Activated CD8-positive, alpha-beta T cell treated with anti-CD3 and anti-CD28 coated beads for 36 hours (primary cell): ENCODE results near the gene SARS1. TPM values are rescaled to one million over a fixed set of nuclear protein-coding genes. Genes with fewer than 3 reads are reported as not detected.
A peak's percentile ranks its signal among the peaks of the same experiment; 100 is the strongest.

ENCODE experiments used
- ATAC-seq: fragments of 200-7000 bp; cut with Tn5 transposase; one replicate; pipeline ENCODE4 v1.10.0; 2021; ENCODE audit warnings: mild to moderate bottlenecking, moderate library complexity
- CTCF ChIA-PET: fragments of 350-600 bp; sonication (Branson Sonifier 250); formaldehyde crosslinking; loops from one replicate; lab custom pipeline; 2021; ENCODE audit warnings: antibody characterized with exemption; lab: Charles Lee
- POLR2A ChIA-PET: fragments of 350-600 bp; sonication (Branson Sonifier 250); formaldehyde crosslinking; loops from one replicate; lab custom pipeline; 2021; ENCODE audit warnings: antibody characterized with exemption; lab: Charles Lee
- DNase-seq: peaks from one replicate; pipeline ENCODE4 v3.0.0-alpha.2; 2020
- H3K27ac Mint-ChIP-seq: one replicate; pipeline ENCODE4 v1.8.0; 2021; ENCODE audit warnings: mild to moderate bottlenecking, mixed read lengths
- H3K27me3 Mint-ChIP-seq: one replicate; pipeline ENCODE4 v1.8.0; 2021; ENCODE audit warnings: mixed read lengths
- H3K36me3 Mint-ChIP-seq: one replicate; pipeline ENCODE4 v1.8.0; 2021; ENCODE audit warnings: low read depth, mixed read lengths
- H3K4me1 Mint-ChIP-seq: one replicate; pipeline ENCODE4 v1.8.0; 2021; ENCODE audit warnings: low read depth, mixed read lengths
- H3K4me3 Mint-ChIP-seq: one replicate; pipeline ENCODE4 v1.8.0; 2021; ENCODE audit warnings: mild to moderate bottlenecking, moderate library complexity, mixed read lengths
- H3K9me3 Mint-ChIP-seq: one replicate; pipeline ENCODE4 v1.8.0; 2021; ENCODE audit warnings: mixed read lengths
- intact Hi-C: fragments of 100-400 bp; cut with micrococcal nuclease; formaldehyde crosslinking; loops from one replicate; pipeline ENCODE4 v1.10.0; 2022
- total RNA-seq, 2 experiments: library from RNA; stranded (reverse); gene quantifications; one replicate each; pipeline ENCODE4 v1.2.3, GENCODE V29; 2021
- TF ChIP-seq, protein P1 (sequence below): fragments of 200-600 bp; IDR thresholded peaks from one replicate; pipeline ENCODE4 v1.8.0; 2022; ENCODE audit warnings: antibody characterized with exemption, mild to moderate bottlenecking

SARS1 gene
- total RNA-seq, 2 experiments from 2014 or later, result 226 to 228 TPM

DNA sequence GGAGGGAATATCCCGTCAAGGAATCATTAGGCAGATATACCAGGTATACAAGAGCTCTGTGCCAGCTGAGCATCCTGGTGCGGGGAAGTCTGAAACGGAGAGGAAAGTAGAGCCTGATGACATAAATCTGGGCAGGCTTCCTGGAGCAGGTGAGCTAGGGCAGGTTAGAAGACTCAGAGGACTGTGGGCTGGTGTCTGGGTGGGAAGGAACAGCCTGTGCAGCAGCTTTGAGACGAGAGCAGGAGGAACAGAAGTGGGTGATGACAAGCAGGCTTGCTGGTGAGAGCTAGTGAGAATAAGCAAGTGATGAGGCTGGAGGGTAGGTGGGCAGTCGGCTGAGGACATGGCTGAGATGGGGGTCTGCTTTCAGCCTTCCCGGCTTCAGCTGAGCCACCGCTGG is 42.4 kb downstream of the SARS1 start:
- H3K27me3 Mint-ChIP-seq, result no peaks in the 10 kb centered on the region
- no peak for DNase-seq
- ATAC-seq, result no peak
- H3K4me3 Mint-ChIP-seq, result no peak overlapping the region
- POLR2A ChIA-PET, result no interaction called here
- TF ChIP-seq, protein P1, sequence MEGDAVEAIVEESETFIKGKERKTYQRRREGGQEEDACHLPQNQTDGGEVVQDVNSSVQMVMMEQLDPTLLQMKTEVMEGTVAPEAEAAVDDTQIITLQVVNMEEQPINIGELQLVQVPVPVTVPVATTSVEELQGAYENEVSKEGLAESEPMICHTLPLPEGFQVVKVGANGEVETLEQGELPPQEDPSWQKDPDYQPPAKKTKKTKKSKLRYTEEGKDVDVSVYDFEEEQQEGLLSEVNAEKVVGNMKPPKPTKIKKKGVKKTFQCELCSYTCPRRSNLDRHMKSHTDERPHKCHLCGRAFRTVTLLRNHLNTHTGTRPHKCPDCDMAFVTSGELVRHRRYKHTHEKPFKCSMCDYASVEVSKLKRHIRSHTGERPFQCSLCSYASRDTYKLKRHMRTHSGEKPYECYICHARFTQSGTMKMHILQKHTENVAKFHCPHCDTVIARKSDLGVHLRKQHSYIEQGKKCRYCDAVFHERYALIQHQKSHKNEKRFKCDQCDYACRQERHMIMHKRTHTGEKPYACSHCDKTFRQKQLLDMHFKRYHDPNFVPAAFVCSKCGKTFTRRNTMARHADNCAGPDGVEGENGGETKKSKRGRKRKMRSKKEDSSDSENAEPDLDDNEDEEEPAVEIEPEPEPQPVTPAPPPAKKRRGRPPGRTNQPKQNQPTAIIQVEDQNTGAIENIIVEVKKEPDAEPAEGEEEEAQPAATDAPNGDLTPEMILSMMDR, result no peak
- H3K9me3 Mint-ChIP-seq, result no peaks in the 10 kb centered on the region
- H3K4me1 Mint-ChIP-seq, result peaks cover 2% of the 10 kb centered on the region
- intact Hi-C loops, result no loop called here
- CTCF ChIA-PET, result interaction anchor here (0.6 to 1.2 kb wide), 4 partner anchors 21 to 60 kb away, joined by 3 read pairs; partner anchors contain the start of gene PSRC1
- no peak overlapping the region for H3K27ac Mint-ChIP-seq
- no peaks in the 10 kb centered on the region for H3K36me3 Mint-ChIP-seq

- TF ChIP-seq, protein P1, result no peak
- Mint-ChIP-seq H3K36me3 (no peaks in the 10 kb centered on the region), H3K9me3 (no peaks in the 10 kb centered on the region)
These were observed 43.4 kb downstream of the SARS1 start for GRCh38 chr1:109256971-109257681.

GRCh38 chr1:109257682-109258421 is 44.1 kb downstream of the SARS1 start:
- ATAC-seq (no peak), DNase-seq (no peak)
- ChIA-PET CTCF (interaction anchor here (0.6 to 1.1 kb wide), 2 partner anchors 57 to 275 kb away, joined by 3 to 4 read pairs; no protein-coding TSS in a partner anchor), POLR2A (interaction anchor here (1.6 kb wide), 1 partner anchor 11 kb away, joined by 6 read pairs; no protein-coding TSS in a partner anchor)
- no peak overlapping the region for H3K27ac Mint-ChIP-seq
- intact Hi-C loops, result no loop called here
- peaks cover 2% of the 10 kb centered on the region for H3K4me1 Mint-ChIP-seq
- no peaks in the 10 kb centered on the region for H3K36me3 Mint-ChIP-seq
- TF ChIP-seq, protein P1, result no peak
- H3K9me3 Mint-ChIP-seq, result no peaks in the 10 kb centered on the region
- H3K4me3 Mint-ChIP-seq, result no peak overlapping the region
- H3K27me3 Mint-ChIP-seq, result no peaks in the 10 kb centered on the region

More at GRCh38 chr1:109256971-109257681, 43.4 kb downstream of the SARS1 start:
- Mint-ChIP-seq H3K27me3 (no peaks in the 10 kb centered on the region), H3K4me1 (peaks cover 2% of the 10 kb centered on the region), H3K4me3 (no peak overlapping the region), H3K27ac (no peak overlapping the region)
- DNase-seq, result no peak
- ChIA-PET POLR2A (interaction anchor here (1.6 kb wide), 1 partner anchor 10 kb away, joined by 6 read pairs; no protein-coding TSS in a partner anchor), CTCF (interaction anchor here (0.6 to 1.2 kb wide), 4 partner anchors 26 to 276 kb away, joined by 3 to 4 read pairs (median 3); partner anchors contain the start of gene PSRC1)
- peak; percentile 20 for ATAC-seq
- intact Hi-C loops, result no loop called here

GRCh38 chr1:109258481-109259466 is 45.1 kb downstream of the SARS1 start:
- DNase-seq (no peak), ATAC-seq (no peak)
- H3K36me3 Mint-ChIP-seq, result no peaks in the 10 kb centered on the region
- no peaks in the 10 kb centered on the region for H3K27me3 Mint-ChIP-seq
- intact Hi-C loops, result no loop called here
- no peak overlapping the region for H3K27ac Mint-ChIP-seq
- no peak overlapping the region for H3K4me3 Mint-ChIP-seq
- POLR2A ChIA-PET, result no interaction called here
- no peaks in the 10 kb centered on the region for H3K9me3 Mint-ChIP-seq
- CTCF ChIA-PET, result interaction anchor here (1.1 to 1.2 kb wide), 3 partner anchors 20 to 274 kb away, joined by 3 read pairs; no protein-coding TSS in a partner anchor
- peaks cover 4% of the 10 kb centered on the region for H3K4me1 Mint-ChIP-seq
- TF ChIP-seq, protein P1, result no peak
